Measurements from ENCODE around the gene DNAJC3.

GRCh38 chr13:95636853-95637252 is 40.1 kb upstream of the DNAJC3 start:
- TF ChIP-seq CTCF (IDR thresholded peaks at IDR 0.05; ENCODE audit: insufficient read depth, low read depth, low read length) = no peak
- no peak for TF ChIP-seq EZH2 (IDR thresholded peaks at IDR 0.05; ENCODE audit: insufficient read depth, low read length)
